ENCODE data around the gene RAB44.

GRCh38 chr6:36776167-36776566 is 78.5 kb downstream of the RAB44 start:
- TF ChIP-seq CTCF (IDR thresholded peaks at IDR 0.05): no peak
- TF ChIP-seq POLR2A (IDR thresholded peaks at IDR 0.05): no peak

Measured in right lobe of liver (tissue), 4 donors.